SK-N-SH (cell line): Measurements from ENCODE around the gene RGS9. TPM values are rescaled to one million over a fixed set of nuclear protein-coding genes. Genes with fewer than 3 reads are reported as not detected.

Experiments
- CTCF ChIA-PET: fragments of 300-600, 350-600 bp; formaldehyde crosslinking; extraction: SDS; loops from one replicate; lab custom pipeline; 2021; lab: Yijun Ruan, JAX
- POLR2A ChIA-PET: fragments of 350-600 bp; sonication (Branson Sonifier 250); formaldehyde crosslinking; extraction: SDS; loops from one replicate; lab custom pipeline; 2020; ENCODE audit warnings: antibody characterized with exemption, inconsistent platforms; lab: Yijun Ruan, JAX
- DNase-seq: peaks from one replicate; pipeline ENCODE4 v3.0.0; 2012
- H2AFZ ChIP-seq: fragments of 200-600 bp; sonication (generic); 2 replicates; pipeline ENCODE4 v1.8.1; 2016; ENCODE audit warnings: antibody characterized with exemption, mild to moderate bottlenecking, low read depth
- H3F3A ChIP-seq: fragments of 200-600 bp; sonication (generic); replicated peaks from 2 replicates; pipeline ENCODE3; 2016; ENCODE audit warnings: antibody characterized with exemption, mild to moderate bottlenecking; ENCODE audit not compliant: insufficient read depth
- H3K27ac ChIP-seq, 2 experiments: fragments of 200-500 bp in 1 of 2; fragments of 200-600 bp in 1 of 2; sonication (Bioruptor generic) in 1 of 2; sonication (generic), shearing (Covaris generic) in 1 of 2; 2 replicates each; pipeline versions ENCODE4 v1.5.1 to v1.6.1; 2014 to 2016; ENCODE audit warnings: low read depth in 2 of 2, inconsistent platforms in 1 of 2, low read length in 1 of 2, mild to moderate bottlenecking in 1 of 2, mixed read lengths in 1 of 2
- H3K27me3 ChIP-seq: fragments of 200-600 bp; sonication (generic), shearing (Covaris generic); 2 replicates; pipeline ENCODE4 v1.6.1; 2016; ENCODE audit warnings: mixed run types; ENCODE audit not compliant: insufficient read depth
- H3K36me3 ChIP-seq, 2 experiments: fragments of 200-500 bp in 1 of 2; fragments of 200-600 bp in 1 of 2; sonication (Bioruptor generic) in 1 of 2; sonication (generic) in 1 of 2; replicated peaks in 1 of 2; 2 replicates each; pipeline versions ENCODE3 to v1.5.1; 2014 to 2016; ENCODE audit warnings: low read length in 1 of 2, mild to moderate bottlenecking in 1 of 2; ENCODE audit not compliant: insufficient read depth in 2 of 2, control insufficient read depth in 1 of 2
- H3K4me1 ChIP-seq, 2 experiments: fragments of 200-500 bp in 1 of 2; fragments of 200-600 bp in 1 of 2; sonication (Bioruptor generic) in 1 of 2; sonication (generic), shearing (Covaris generic) in 1 of 2; 2 replicates each; pipeline versions ENCODE4 v1.5.1 to v1.6.1; 2014 to 2016; ENCODE audit warnings: low read depth in 1 of 2, low read length in 1 of 2, mixed run types in 1 of 2; ENCODE audit not compliant: insufficient read depth in 2 of 2, control insufficient read depth in 1 of 2
- H3K4me2 ChIP-seq: fragments of 200-600 bp; sonication (generic), shearing (Covaris generic); 2 replicates; pipeline ENCODE4 v1.6.1; 2017; ENCODE audit warnings: mixed run types
- H3K4me3 ChIP-seq, 2 experiments: fragments of 200-500 bp in 1 of 2; fragments of 200-600 bp in 1 of 2; sonication (Bioruptor generic) in 1 of 2; sonication (generic), shearing (Covaris generic) in 1 of 2; 2 replicates each; pipeline versions ENCODE4 v1.5.1 to v1.8.1; 2014 to 2016; ENCODE audit warnings: low read depth in 2 of 2, inconsistent platforms in 1 of 2, low read length in 1 of 2, mild to moderate bottlenecking in 1 of 2, mixed read lengths in 1 of 2, moderate library complexity in 1 of 2
- H3K79me2 ChIP-seq: fragments of 200-600 bp; sonication (generic); 2 replicates; pipeline ENCODE4 v1.8.1; 2017; ENCODE audit warnings: mild to moderate bottlenecking; ENCODE audit not compliant: insufficient read depth
- H3K9ac ChIP-seq: fragments of 200-600 bp; sonication (generic); 2 replicates; pipeline ENCODE4 v1.6.1; 2017; ENCODE audit warnings: mixed run types
- H3K9me2 ChIP-seq: fragments of 200-600 bp; sonication (generic); 2 replicates; pipeline ENCODE4 v1.6.1; 2017; ENCODE audit warnings: mixed run types
- H3K9me3 ChIP-seq: fragments of 200-600 bp; sonication (generic); 2 replicates; pipeline ENCODE4 v1.6.1; 2017; ENCODE audit warnings: mixed run types, mild to moderate bottlenecking, moderate library complexity
- H4K20me1 ChIP-seq: fragments of 200-600 bp; sonication (generic); 2 replicates; pipeline ENCODE4 v1.6.1; 2017; ENCODE audit warnings: mild to moderate bottlenecking, mixed run types; ENCODE audit not compliant: insufficient read depth
- CTCF ChIP-seq: fragments of 200-600 bp; sonication (generic); IDR thresholded peaks from 2 replicates; pipeline ENCODE4 v1.6.1; 2017; ENCODE audit warnings: antibody characterized with exemption, mild to moderate bottlenecking, moderate library complexity
- FOSL2 ChIP-seq: IDR thresholded peaks from 2 replicates; pipeline ENCODE4 v1.4.0; 2012; ENCODE audit warnings: low read depth, mild to moderate bottlenecking, moderate library complexity, borderline replicate concordance
- FOXM1 ChIP-seq: IDR thresholded peaks from 2 replicates; pipeline ENCODE4 v1.4.0; 2012; ENCODE audit warnings: low read depth, mild to moderate bottlenecking
- GATA2 ChIP-seq: sonication (generic); formaldehyde crosslinking; IDR thresholded peaks from 2 replicates; pipeline ENCODE4 v1.5.0; 2020; ENCODE audit warnings: mild to moderate bottlenecking, missing genetic modification reagents
- MEF2A ChIP-seq: IDR thresholded peaks from 2 replicates; pipeline ENCODE4 v1.4.0; 2012; ENCODE audit warnings: low read depth, borderline replicate concordance
- MXI1 ChIP-seq: IDR thresholded peaks from 2 replicates; pipeline ENCODE4 v1.6.1; 2012; ENCODE audit warnings: mild to moderate bottlenecking, low read depth, low read length, improper control_type of control experiment
- NFIC ChIP-seq: IDR thresholded peaks from 2 replicates; pipeline ENCODE4 v1.4.0; 2012; ENCODE audit warnings: borderline replicate concordance
- NRF1 ChIP-seq: IDR thresholded peaks from 2 replicates; pipeline ENCODE4 v1.6.1; 2012; ENCODE audit warnings: low read depth, mild to moderate bottlenecking, low read length
- PBX3 ChIP-seq: IDR thresholded peaks from 2 replicates; pipeline ENCODE4; 2012
- POLR2AphosphoS5 ChIP-seq: IDR thresholded peaks from 2 replicates; pipeline ENCODE4 v1.6.1; 2012; ENCODE audit warnings: low read depth, low read length
- RCOR1 ChIP-seq: fragments of 150-350 bp; IDR thresholded peaks from 2 replicates; pipeline ENCODE4 v1.6.1; 2017; ENCODE audit warnings: antibody characterized with exemption, low read length
- RXRA ChIP-seq: IDR thresholded peaks from 2 replicates; pipeline ENCODE4 v1.4.0; 2012; ENCODE audit warnings: low read depth, mild to moderate bottlenecking, borderline replicate concordance
- SMC3 ChIP-seq: IDR thresholded peaks from 2 replicates; pipeline ENCODE4 v1.6.1; 2012; ENCODE audit warnings: low read depth, low read length, improper control_type of control experiment
- TEAD4 ChIP-seq: IDR thresholded peaks from 2 replicates; pipeline ENCODE4 v1.4.0; 2012; ENCODE audit warnings: mild to moderate bottlenecking, borderline replicate concordance; ENCODE audit not compliant: insufficient read depth
- USF2 ChIP-seq: fragments of 150-350 bp; IDR thresholded peaks from 2 replicates; pipeline ENCODE4 v1.6.1; 2017; ENCODE audit warnings: antibody characterized with exemption, low read length, low read depth, borderline replicate concordance
- YY1 ChIP-seq: IDR thresholded peaks from 2 replicates; pipeline ENCODE4 v1.4.0; 2012; ENCODE audit warnings: low read depth, mild to moderate bottlenecking
- ZBTB33 ChIP-seq: IDR thresholded peaks from 2 replicates; pipeline ENCODE4 v1.4.0; 2012; ENCODE audit warnings: low read depth, borderline replicate concordance
- WGBS: methylation state at CpG from one replicate; pipeline ENCODE4 v1.1.6; 2017; ENCODE audit warnings: low lambda C conversion rate; 5-methylcytosine and 5-hydroxymethylcytosine counted together
- polyA plus RNA-seq, 3 experiments: library from polyadenylated mRNA; depleted of rRNA; stranded (reverse); fragments of >200 nt; gene quantifications; 2 replicates each; pipeline ENCODE4 v1.2.3, GENCODE V29; 2012
- TF ChIP-seq, protein P1 (sequence below): fragments of 150-350 bp; IDR thresholded peaks from 2 replicates; pipeline ENCODE4 v1.6.1; 2016; ENCODE audit warnings: mild to moderate bottlenecking, low read depth, low read length
- TF ChIP-seq, protein P2 (sequence below): IDR thresholded peaks from 2 replicates; pipeline ENCODE4 v1.4.0; 2012; ENCODE audit warnings: low read depth, borderline replicate concordance

RGS9 gene
- polyA plus RNA-seq, 1 of the 3 experiments (the other 2 are of a cell fraction): 1.4 TPM

DNA sequence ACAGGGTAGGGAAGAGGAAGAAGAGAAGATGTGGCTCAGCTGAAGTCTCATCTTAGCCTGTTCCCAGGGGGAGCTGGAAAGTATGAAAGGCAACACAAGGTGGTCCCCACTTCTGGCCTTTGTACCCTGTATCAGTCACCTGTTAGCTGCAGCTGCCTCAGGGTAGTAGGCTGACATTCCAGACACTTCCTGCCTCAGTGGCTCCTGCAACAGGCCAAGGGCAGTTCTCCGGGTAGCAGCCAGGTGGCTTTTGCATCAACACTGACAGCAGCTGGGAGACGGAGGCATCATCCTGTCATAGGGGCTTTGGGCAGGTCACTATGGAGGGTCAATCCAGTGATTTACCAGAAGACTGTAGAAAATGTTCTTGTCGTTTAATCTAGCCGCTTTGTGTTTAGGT is 124.0 kb downstream of the RGS9 start:
- Histone ChIP-seq H3K27me3 (no peaks in the 10 kb centered on the region), H4K20me1 (no peaks in the 10 kb centered on the region), H3K9ac (no peak overlapping the region), H3K9me2 (no peaks in the 10 kb centered on the region), H3K27ac (no peak overlapping the region), H3K4me1 (peaks cover 0 to 16% of the 10 kb centered on the region in 2 experiments; a peak in 2 of 4 replicates), H2AFZ (no peak overlapping the region), H3K4me2 (no peak overlapping the region), H3K79me2 (no peaks in the 10 kb centered on the region), H3K4me3 (no peak overlapping the region), H3F3A (peaks cover 10% of the 10 kb centered on the region), H3K36me3 (no peaks in the 10 kb centered on the region), H3K9me3 (no peaks in the 10 kb centered on the region)
- DNase-seq: no peak
- CTCF ChIA-PET: interaction anchor here (0.7 to 4.3 kb wide), 5 partner anchors 8 to 33 kb away, joined by 3 to 18 read pairs (median 3); no protein-coding TSS in a partner anchor
- POLR2A ChIA-PET: no interaction called here
- TF ChIP-seq POLR2AphosphoS5 (no peak), MXI1 (no peak), CTCF (no peak), RCOR1 (no peak), FOSL2 (no peak), NFIC (no peak), TEAD4 (no peak), USF2 (no peak), FOXM1 (no peak), PBX3 (no peak), SMC3 (no peak), RXRA (no peak), YY1 (no peak), GATA2 (no peak), NRF1 (no peak), MEF2A (no peak), ZBTB33 (no peak)
- TF ChIP-seq, protein P1, sequence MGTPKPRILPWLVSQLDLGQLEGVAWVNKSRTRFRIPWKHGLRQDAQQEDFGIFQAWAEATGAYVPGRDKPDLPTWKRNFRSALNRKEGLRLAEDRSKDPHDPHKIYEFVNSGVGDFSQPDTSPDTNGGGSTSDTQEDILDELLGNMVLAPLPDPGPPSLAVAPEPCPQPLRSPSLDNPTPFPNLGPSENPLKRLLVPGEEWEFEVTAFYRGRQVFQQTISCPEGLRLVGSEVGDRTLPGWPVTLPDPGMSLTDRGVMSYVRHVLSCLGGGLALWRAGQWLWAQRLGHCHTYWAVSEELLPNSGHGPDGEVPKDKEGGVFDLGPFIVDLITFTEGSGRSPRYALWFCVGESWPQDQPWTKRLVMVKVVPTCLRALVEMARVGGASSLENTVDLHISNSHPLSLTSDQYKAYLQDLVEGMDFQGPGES: no peak
- TF ChIP-seq, protein P2, sequence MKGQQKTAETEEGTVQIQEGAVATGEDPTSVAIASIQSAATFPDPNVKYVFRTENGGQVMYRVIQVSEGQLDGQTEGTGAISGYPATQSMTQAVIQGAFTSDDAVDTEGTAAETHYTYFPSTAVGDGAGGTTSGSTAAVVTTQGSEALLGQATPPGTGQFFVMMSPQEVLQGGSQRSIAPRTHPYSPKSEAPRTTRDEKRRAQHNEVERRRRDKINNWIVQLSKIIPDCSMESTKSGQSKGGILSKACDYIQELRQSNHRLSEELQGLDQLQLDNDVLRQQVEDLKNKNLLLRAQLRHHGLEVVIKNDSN: no peak
- WGBS: 93% methylated on average over 4 of the region's 4 CpGs
